OCI-LY3 (cell line): ENCODE data around the gene INPP5A.

Experiments used
- H2AFZ ChIP-seq: fragments of 200-600, 300-600 bp; shearing (Covaris generic); 2 replicates; pipeline ENCODE4 v1.6.0; 2014; ENCODE audit warnings: antibody characterized with exemption, low read depth, low read length
- H3K27ac ChIP-seq: fragments of 200-600, 300-600 bp; sonication (generic); 2 replicates; pipeline ENCODE4 v1.5.1; 2014; ENCODE audit warnings: mild to moderate bottlenecking, low read length, moderate library complexity, mixed read lengths
- H3K27me3 ChIP-seq: fragments of 200-600, 300-600 bp; sonication (generic); 2 replicates; pipeline ENCODE4 v1.6.1; 2014; ENCODE audit warnings: low read depth, low read length, mixed read lengths
- H3K36me3 ChIP-seq: fragments of 200-600, 300-600 bp; sonication (generic); replicated peaks from 2 replicates; pipeline ENCODE3; 2014; ENCODE audit warnings: low read depth, low read length, mixed read lengths
- H3K4me1 ChIP-seq: fragments of 300-600, 200-600 bp; sonication (generic); 2 replicates; pipeline ENCODE4 v1.6.1; 2014; ENCODE audit warnings: low read length, mixed read lengths
- H3K4me2 ChIP-seq: fragments of 200-600, 300-600 bp; sonication (generic); 2 replicates; pipeline ENCODE4 v1.6.1; 2014; ENCODE audit warnings: low read length, mixed read lengths
- H3K4me3 ChIP-seq: fragments of 300-600, 200-600 bp; sonication (generic); 2 replicates; pipeline ENCODE4 v1.5.1; 2014; ENCODE audit warnings: antibody characterized with exemption, mild to moderate bottlenecking, low read length, moderate library complexity
- H3K79me2 ChIP-seq: fragments of 300-600, 200-600 bp; shearing (Covaris generic); 2 replicates; pipeline ENCODE4 v1.6.1; 2014; ENCODE audit warnings: mild to moderate bottlenecking, low read length, mixed read lengths
- H3K9ac ChIP-seq: fragments of 300-600, 200-600 bp; shearing (Covaris generic); 2 replicates; pipeline ENCODE4 v1.6.0; 2014; ENCODE audit warnings: mild to moderate bottlenecking, low read length, moderate library complexity
- H3K9me3 ChIP-seq: fragments of 200-600, 300-600 bp; shearing (Covaris generic); 2 replicates; pipeline ENCODE4 v1.6.1; 2014; ENCODE audit warnings: low read length, mixed read lengths; ENCODE audit not compliant: insufficient read depth
- H4K20me1 ChIP-seq: fragments of 200-600, 300-600 bp; sonication (generic); 2 replicates; pipeline ENCODE4 v1.6.1; 2016; ENCODE audit warnings: low read length, mixed read lengths; ENCODE audit not compliant: insufficient read depth
- CTCF ChIP-seq: fragments of 200-600, 300-600 bp; sonication (generic); IDR thresholded peaks from 2 replicates; pipeline ENCODE4 v1.5.1; 2014; ENCODE audit warnings: antibody characterized with exemption, low read length, low read depth
- EZH2phosphoT487 ChIP-seq: fragments of 200-600 bp; shearing (Covaris generic); IDR thresholded peaks from 2 replicates; pipeline ENCODE4 v1.6.1; 2018; ENCODE audit warnings: antibody characterized with exemption, mixed run types, low read depth

The INPP5A gene

GRCh38 chr10:132715776-132716680 is 178.4 kb downstream of the INPP5A start:
- TF ChIP-seq EZH2phosphoT487 (no peak), CTCF (no peak)
- Histone ChIP-seq H3K36me3 (no peaks in the 10 kb centered on the region), H3K4me3 (no peak overlapping the region), H3K27me3 (no peaks in the 10 kb centered on the region), H4K20me1 (no peaks in the 10 kb centered on the region), H3K4me1 (no peaks in the 10 kb centered on the region), H2AFZ (no peak overlapping the region), H3K79me2 (no peaks in the 10 kb centered on the region), H3K27ac (no peak overlapping the region), H3K9me3 (no peaks in the 10 kb centered on the region), H3K9ac (no peak overlapping the region), H3K4me2 (no peak overlapping the region)

GRCh38 chr10:132716691-132717490 is 179.3 kb downstream of the INPP5A start:
- no peaks in the 10 kb centered on the region for H4K20me1 ChIP-seq
- TF ChIP-seq EZH2phosphoT487, result no peak
- no peak for TF ChIP-seq CTCF
- H3K27ac ChIP-seq, result no peak overlapping the region
- H3K9me3 ChIP-seq, result no peaks in the 10 kb centered on the region
- no peak overlapping the region for H3K9ac ChIP-seq
- H3K27me3 ChIP-seq, result no peaks in the 10 kb centered on the region
- no peak overlapping the region for H3K4me3 ChIP-seq
- H3K79me2 ChIP-seq, result no peaks in the 10 kb centered on the region
- H2AFZ ChIP-seq, result no peak overlapping the region
- H3K4me2 ChIP-seq, result no peak overlapping the region
- H3K4me1 ChIP-seq, result no peaks in the 10 kb centered on the region
- no peaks in the 10 kb centered on the region for H3K36me3 ChIP-seq

- Histone ChIP-seq H3K9ac (no peak overlapping the region), H3K27me3 (no peaks in the 10 kb centered on the region), H3K79me2 (no peaks in the 10 kb centered on the region), H4K20me1 (no peaks in the 10 kb centered on the region), H3K9me3 (no peaks in the 10 kb centered on the region), H3K27ac (no peak overlapping the region), H3K4me1 (no peaks in the 10 kb centered on the region), H2AFZ (no peak overlapping the region), H3K36me3 (no peaks in the 10 kb centered on the region), H3K4me3 (no peak overlapping the region), H3K4me2 (no peak overlapping the region)
- TF ChIP-seq CTCF, result no peak
- TF ChIP-seq EZH2phosphoT487, result no peak
Observed at GRCh38 chr10:132721725-132722124, 184.1 kb downstream of the INPP5A start.
